SKM-1 (cell line): ENCODE measurements around the gene GABPB2.

ENCODE experiments used
- DNase-seq: peaks from one replicate; lab custom pipeline; 2025; ENCODE audit not compliant: unreplicated experiment; lab: John Stamatoyannopoulos, UW

GABPB2 gene

DNA sequence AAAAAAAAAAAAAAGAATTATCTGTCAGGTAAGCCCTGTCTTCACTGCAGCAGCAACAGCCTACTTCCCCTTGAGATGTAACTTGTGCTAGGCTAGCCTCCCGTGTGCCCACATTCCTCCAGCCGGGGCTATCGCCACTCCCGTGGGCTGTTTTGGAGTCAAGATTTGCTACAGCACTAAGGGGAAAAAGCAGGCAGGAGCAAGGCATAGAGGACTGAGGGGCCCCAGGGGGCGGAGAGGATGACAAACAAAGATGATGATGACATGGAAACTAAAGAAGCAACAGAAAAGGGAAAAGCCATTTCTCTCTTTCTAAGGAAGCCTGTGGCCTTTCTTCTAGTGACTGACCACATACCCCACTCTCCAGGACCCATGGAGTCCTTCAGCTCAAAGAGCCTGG, 87.8 kb downstream of the GABPB2 start:
- DNase-seq = peak; percentile 25

DNA sequence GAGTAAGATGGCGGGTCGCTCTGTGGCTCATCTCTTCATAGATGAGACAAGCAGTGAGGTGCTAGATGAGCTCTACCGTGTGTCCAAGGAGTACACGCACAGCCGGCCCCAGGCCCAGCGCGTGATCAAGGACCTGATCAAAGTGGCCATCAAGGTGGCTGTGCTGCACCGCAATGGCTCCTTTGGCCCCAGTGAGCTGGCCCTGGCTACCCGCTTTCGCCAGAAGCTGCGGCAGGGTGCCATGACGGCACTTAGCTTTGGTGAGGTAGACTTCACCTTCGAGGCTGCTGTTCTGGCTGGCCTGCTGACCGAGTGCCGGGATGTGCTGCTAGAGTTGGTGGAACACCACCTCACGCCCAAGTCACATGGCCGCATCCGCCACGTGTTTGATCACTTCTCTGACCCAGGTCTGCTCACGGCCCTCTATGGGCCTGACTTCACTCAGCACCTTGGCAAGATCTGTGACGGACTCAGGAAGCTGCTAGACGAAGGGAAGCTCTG, 88.2 kb downstream of the GABPB2 start:
- peak; percentile 43 for DNase-seq

DNA sequence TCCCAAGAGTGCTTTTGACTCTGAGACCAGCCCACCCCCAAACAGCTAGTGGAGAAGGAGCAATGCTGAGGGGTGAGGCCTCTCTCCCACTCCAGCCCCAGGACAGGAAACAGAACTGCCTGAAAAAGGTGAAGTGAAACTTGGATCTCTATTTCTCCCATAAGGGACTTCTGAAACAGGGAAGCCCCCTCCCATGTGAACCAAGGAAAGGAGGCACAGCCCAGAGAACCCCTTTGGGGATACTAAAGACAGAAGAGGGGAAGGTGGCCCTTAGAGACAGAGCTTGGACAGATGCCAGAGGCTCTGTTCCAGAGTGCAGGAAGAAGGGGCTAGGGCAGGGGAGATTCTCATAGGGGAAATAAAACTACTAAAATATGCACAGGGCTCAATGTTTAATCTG, 88.8 kb downstream of the GABPB2 start:
- DNase-seq = no peak

DNA sequence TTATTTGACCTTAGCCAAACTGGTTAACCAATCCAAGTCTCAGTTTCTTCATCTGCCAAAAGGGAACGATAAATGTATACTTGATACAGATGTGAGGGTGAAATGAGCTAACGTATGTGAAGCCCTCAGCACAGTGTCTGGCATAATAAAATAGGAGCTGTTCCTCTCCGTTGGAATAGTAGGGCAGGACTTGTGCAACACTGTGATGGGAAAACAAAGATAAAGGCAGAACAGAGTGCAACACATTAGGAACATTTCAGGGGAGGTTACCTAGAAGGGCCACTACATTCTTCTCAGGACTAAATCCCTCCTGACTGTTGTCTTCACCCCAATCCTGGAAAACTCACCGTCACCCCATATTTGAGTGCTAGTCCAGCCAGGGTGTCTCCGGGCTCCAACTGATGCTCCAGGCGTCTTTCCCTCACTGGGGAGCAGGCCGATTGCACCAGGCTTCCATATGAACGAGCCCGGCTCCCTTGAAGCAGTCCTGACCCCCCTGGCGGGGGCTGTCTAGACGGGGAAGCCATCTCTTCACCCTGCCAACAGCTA, 94.2 kb downstream of the GABPB2 start:
- DNase-seq = no peak

DNA sequence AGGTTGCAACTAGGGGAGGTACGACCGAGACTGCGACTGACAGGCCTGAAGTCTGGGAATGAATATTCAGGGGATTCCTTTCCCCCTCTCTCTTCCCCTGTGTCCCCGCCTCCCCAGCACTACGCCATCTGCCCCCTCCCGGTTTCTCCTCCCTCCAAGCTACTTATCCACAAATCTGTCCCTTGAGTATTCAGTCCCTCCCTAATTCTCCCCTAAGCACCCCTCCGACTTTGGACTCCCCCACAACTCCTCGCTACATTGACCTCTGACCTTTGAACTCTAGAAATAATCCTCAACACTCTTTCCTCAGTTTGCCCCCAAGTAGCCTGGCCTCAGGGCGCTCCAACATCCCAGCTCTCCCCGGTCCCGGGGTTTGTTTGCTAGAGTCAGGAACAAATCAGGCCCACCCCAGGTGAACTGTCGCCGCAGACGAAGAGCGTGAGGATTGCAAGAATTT, 94.7 kb downstream of the GABPB2 start:
- DNase-seq = no peak

DNA sequence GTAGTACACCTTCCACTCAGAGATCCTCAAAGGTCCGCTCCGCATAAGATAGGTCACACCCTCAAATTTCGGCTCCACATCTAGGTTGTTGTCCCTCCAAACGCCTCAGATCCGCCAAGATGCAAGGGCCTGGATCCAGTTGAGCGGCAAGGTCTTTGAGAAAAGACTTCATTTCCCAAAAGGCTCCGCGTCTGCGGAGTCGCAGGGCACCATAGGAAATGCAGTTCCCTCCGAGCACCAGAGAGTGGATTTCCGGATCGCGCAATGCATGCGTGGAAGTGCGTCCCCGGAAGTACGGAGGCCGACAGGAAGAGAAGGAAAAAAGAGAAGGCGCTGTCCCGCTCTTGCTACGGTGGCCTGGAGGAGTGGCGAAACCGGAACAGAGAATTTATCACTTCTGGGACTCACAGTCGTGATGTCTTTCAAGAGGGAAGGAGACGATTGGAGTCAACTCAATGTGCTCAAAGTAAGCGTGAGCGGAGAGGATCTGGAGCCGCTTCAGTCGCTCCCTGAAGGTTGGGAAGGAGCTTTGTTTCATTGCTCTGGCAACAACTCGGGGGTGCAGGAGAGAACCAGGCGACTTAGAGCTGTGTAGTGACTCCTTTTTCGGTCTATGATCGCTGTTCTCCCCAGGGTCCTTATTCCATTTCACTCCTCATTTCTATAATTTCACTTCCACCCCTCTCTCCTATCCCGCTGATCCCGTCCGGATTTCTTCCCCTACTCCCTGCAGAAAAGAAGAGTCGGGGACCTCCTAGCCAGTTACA, 95.4 kb downstream of the GABPB2 start, which contains the start of the genes LYSMD1 and SCNM1:
Gene LYSMD1, minus strand, starts transcription at position 165 of the 767 bp plus-strand sequence. CDS start 644 bp downstream, outside the sequence.
Gene SCNM1, plus strand, starts transcription at position 407 of the 767 bp plus-strand sequence. Its CDS starts 9 bp downstream, at position 416.
- peak; percentile 100 for DNase-seq

DNA sequence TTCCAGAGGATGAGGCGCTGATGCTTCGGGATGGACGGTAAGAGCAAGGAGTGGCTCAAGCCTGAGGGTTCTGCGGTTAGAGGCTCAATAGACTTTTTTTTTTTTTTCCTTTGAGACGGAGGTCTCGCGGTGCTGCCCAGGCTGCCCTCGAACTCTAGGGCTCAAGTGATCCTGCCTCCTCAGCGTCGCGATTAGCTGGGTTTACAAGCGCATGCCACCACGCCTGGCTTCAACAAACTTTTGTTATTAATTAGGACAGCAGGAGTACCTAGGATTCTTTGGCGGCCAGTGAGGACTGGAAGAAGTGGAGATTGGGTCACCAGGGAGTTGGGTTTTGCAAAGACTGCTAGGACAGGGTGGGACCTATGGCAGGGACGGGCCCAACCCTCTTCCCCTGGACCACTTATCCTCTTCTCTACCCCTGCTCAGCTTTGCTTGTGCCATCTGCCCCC, 96.0 kb downstream of the GABPB2 start:
- no peak for DNase-seq

DNA sequence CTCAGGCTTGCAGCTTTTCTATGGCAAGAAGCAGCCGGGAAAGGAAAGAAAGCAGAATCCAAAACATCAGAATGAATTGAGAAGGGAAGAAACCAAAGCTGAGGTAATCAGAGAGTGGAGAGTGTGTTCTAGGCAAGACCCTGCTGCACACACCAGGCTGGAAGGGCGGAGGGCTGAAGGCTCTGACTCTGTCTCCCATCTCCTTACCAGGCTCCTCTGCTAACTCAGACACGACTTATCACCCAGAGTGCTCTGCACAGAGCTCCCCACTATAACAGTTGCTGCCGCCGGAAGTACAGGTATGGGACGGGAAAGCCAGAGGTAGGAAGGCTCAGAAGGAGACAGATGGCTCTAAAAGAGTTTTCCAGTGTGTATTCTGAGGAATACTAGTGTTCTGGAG, 96.6 kb downstream of the GABPB2 start:
- DNase-seq = no peak

DNA sequence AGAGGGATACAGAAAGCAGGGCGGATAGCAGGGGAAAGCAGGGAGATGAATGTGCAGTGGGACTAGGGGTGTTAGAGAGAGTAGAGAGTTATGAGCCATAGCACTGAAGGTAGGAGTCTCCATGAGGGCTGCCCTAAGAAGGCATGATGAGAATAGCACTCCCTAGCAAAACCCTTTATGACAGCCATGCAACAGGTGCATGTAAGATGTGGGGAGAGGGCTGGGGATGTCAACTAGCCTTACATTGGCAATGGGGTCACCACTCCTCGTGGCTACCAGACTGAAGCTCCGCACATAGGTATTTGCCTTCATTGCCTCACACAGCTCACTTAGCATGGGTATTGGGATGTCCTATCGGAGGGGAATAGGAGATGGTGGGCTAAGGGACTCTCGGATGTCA, 100.6 kb downstream of the GABPB2 start:
- DNase-seq = no peak
